RPMI7951 (cell line): ENCODE results near the gene FMN1. TPM values are rescaled to one million over a fixed set of nuclear protein-coding genes. Genes with fewer than 3 reads are reported as not detected.
A peak's percentile ranks its signal among the peaks of the same experiment; 100 is the strongest.

Source experiments
- DNase-seq: peaks from one replicate; pipeline ENCODE4 v3.0.0-alpha.2; 2012; ENCODE audit warnings: low read depth
- total RNA-seq: library from RNA; depleted of rRNA; stranded (reverse); fragments of >200 nt; shearing (Covaris generic); gene quantifications from 2 replicates; pipeline ENCODE4 v1.2.3, GENCODE V29; 2014

The FMN1 gene
- total RNA-seq, 1 experiment from 2014 or later: 5.0 TPM

DNA sequence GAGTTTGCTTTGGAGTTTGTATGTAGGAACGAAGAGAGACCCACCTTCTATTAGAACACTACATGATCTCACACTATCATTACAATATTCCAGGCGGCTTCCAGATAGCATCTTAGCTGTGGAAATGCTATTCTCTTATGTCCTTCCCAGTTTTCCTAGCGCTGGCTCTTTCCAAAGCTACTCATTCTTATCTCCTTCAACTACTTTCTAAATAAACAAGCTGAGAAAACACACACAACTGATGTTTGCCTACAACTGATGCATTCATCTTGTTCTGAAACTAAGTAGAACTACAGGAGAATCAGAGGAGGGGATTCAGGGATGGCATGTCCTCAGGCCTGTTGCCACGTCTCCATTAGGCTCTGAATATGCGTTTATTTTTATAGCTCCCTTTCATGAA is 367.8 kb downstream of the FMN1 start:
- DNase-seq: no peak

DNA sequence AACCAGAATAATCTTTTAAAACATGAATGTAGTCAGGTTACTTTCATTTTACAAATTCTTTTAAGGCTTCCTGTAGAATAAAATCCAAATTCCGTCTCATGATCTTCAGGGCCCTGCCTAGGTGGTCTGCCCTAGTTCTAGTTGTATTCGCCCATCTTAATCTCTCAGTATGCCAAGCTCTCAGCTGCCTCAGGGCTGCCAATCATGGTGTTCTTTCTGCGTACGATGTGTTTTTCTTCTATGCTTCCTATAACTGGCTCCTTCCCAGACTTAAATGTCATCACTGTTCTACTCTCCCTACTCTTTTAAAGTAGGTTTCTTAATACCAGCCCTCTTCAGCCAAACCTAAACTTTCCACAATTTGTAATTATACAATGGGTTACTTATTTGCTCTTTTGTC is 369.3 kb downstream of the FMN1 start:
- DNase-seq: peak; percentile 56

- DNase-seq: peak; percentile 96
Observed at GRCh38 chr15:32824777-32825176, 369.7 kb downstream of the FMN1 start.

DNA sequence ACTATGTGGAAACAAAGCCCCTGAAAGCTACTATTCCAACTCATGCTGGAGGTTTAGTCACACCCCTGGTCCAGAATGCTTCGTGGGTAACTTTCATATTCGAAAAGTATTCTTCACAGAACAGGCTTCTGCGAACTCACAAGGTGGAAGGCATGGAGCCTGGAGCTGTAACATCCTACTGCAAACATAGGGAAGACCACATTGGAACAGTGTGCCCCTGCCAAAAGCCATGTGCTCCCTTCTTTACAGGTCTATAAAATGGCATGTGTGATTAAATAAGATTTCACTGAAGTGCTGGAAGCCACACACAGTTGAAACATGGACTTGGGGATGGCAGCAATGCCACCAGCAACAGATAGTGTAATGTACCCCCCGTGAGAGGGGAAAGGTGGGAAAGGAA is 370.8 kb downstream of the FMN1 start:
- no peak for DNase-seq

- no peak for DNase-seq
Observed at GRCh38 chr15:32822739-32823138, 371.8 kb downstream of the FMN1 start.

DNA sequence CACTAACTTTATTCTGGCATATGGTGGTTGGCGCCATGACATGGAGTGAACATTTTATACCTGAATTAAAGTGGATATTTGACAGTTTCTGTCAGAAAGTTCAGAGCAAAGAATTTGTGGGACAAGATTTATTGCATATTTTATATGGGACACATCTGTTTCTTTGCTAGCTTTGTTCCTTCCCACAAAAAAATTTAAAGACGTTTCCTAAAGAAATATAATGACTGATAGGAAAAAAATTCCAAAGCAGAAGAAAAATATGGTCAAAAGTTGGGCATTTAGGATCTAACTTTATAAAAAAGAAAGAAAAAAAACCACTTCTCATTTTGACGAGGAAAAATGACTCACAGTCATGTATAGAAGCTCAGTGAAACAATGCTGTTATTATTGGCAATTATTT is 375.1 kb downstream of the FMN1 start:
- no peak for DNase-seq

GRCh38 chr15:32818758-32819447 is 375.6 kb downstream of the FMN1 start:
- peak; percentile 93 for DNase-seq

- no peak for DNase-seq
Observed at GRCh38 chr15:32817577-32817976, 376.9 kb downstream of the FMN1 start.

DNA sequence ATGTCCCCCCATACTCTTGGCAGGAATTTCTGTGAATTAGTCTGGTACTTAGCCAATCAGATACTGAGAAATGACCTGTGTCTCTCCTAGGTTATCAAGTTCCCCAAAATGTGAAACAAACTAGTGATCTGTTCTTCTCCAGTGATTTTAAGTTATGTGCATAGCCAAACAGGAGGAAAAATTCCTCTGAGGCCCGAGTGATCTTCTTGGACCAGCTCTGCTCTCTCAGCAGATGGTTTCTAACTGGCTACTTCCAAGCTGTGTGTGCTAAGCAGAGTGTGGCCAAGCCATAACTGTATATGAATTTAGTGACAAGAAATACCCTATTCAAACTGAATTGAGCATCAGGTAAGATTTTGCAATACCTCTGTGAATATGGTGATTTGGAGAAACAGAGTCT is 387.2 kb downstream of the FMN1 start:
- no peak for DNase-seq

GRCh38 chr15:32803631-32804030 is 390.9 kb downstream of the FMN1 start:
- DNase-seq: peak; percentile 50

- DNase-seq: peak; percentile 97
Observed at GRCh38 chr15:32802286-32802936, 392.1 kb downstream of the FMN1 start.

GRCh38 chr15:32799936-32800535 is 394.5 kb downstream of the FMN1 start:
- no peak for DNase-seq

- no peak for DNase-seq
Observed at GRCh38 chr15:32796856-32797255, 397.7 kb downstream of the FMN1 start.

DNA sequence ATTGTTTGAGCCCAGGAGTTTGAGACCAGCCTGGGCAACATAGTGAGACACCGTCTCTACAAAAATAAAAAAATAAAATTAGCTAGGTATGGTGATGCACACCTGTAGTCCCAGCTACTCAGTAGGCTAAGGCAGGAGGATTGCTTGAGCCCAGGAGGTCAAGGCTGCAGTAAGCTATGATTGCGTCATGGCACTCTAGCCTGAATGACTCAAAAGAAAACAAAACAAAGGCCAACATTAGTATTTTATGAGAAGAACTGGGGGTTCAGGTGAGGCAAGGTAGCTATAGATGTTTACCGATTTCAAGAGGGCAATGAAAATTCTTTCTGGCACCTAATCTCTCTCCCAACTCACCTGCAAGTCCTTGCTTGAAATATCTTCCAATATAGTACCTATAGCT is 399.5 kb downstream of the FMN1 start:
- DNase-seq: no peak

DNA sequence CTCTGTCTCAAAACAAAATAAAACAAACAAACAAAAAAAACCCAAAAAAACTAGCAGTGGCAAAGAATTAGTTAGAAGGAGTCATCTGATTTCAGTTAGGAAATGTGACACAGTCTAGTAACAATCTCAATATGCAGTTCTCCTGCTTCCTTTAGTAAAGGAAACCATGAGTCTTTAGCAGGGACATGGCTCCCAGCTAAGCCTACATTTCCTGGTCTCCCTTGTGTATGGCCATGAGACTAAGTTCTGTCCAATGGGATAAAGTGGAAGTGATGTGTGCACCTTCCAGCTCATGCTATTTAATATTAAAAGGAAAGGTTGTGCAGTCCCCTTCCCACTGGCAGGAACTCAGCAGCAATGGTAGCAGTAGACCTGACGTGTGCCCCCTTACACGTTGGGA is 402.1 kb downstream of the FMN1 start:
- DNase-seq: no peak

- peak; percentile 76 for DNase-seq
Observed at GRCh38 chr15:32790352-32790999, 404.0 kb downstream of the FMN1 start.

DNA sequence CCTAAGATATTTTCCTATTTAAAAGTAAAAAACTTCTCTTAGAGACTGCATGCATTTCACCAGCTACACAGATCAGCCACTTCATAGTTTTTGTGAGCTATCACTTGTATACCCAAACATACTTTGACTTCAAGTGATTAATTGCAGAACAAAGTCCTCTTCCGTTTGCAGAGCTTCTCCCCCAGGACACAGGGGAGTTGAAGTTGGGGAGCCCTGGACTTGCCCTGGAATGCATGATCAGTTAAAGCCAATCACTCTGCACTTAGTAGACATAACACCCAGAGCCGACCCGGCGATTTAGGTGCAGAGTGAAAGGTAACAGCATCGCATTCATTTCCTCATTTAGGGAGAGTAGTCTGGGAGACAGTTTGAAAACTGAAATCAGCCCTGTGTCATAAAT is 406.6 kb downstream of the FMN1 start:
- no peak for DNase-seq

- DNase-seq: no peak
Observed at GRCh38 chr15:32786906-32787305, 407.6 kb downstream of the FMN1 start.

- DNase-seq: no peak
Observed at GRCh38 chr15:32784581-32784980, 409.9 kb downstream of the FMN1 start.

DNA sequence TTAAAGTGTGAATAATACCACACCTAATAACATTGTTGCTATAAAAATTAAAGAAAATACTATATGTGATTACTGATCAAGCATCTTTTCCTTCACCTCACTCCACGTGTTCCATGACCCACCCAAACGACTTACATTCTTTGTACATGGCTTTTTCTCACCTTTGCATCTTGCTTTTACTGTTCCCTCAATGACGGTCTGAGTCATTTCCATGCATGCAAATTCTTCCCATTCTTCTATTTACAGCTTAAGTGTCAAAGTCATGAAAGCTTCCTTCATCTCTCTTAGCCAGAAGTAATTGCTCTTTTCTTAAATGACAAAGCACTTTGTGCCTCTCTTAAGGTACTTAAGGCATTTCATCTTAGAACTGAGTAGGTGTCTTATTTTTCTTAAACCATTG is 412.7 kb downstream of the FMN1 start:
- DNase-seq: no peak

DNA sequence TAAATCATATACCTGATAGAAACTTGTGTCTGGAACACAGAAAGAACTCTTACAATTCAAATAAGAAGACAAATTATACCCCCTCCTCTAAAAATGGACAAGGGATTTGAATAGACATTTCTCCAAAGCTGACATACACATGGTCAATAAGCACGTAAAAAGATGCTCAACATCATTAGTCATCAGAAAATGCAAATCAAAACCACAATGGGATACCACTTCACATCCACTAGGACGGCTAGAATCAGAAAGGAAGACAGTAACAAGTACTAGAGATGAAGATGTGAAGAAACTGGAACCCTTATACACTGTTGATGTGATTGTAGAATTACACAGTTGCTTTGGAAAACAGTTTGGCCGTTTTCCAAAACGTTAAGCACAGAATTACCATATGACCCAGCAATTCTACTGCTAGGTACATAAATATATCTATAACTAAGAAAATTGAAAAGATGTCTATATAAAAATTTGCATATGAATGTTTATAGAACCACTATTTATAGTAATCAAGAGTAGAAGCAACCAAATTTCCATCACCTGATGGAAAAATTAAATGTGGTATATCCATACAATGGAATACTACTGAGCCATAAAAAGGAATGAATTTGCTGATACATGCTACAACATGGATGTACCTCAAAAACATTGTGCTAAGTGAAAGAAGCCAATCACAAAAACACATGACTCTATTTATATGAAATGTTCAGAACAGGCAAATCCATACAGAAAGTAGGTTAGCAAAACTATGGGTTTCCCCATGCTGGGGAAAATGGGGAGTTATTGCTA is 415.9 kb downstream of the FMN1 start:
- peak; percentile 88 for DNase-seq

- no peak for DNase-seq
Observed at GRCh38 chr15:32775103-32775502, 419.4 kb downstream of the FMN1 start.
